ENCODE results near the gene SPPL2C.

SPPL2C gene

GRCh38 chr17:45844695-45845375 lies at the start of gene SPPL2C:
Gene SPPL2C (plus strand): TSS chr17:45844881. CDS start chr17:45844907, 26 bp downstream.
- no peak for TF ChIP-seq CTCF (conservative IDR thresholded peaks at IDR 0.05; ENCODE audit: control insufficient read depth, insufficient read depth, low read depth, low read length)
- H3K4me3 ChIP-seq (ENCODE audit: control insufficient read depth, low read depth, low read length): no peak within 1 kb of the TSS
- no peak for DNase-seq (ENCODE audit: low read depth)

GRCh38 chr17:45800816-45801215 lies 43.9 kb upstream of the SPPL2C start:
- TF ChIP-seq CTCF (conservative IDR thresholded peaks at IDR 0.05; ENCODE audit: control insufficient read depth, insufficient read depth, low read depth, low read length): no peak
- DNase-seq (ENCODE audit: low read depth): no peak
- no peak overlapping the region for H3K4me3 ChIP-seq (ENCODE audit: control insufficient read depth, low read depth, low read length)

- no peak for DNase-seq (ENCODE audit: low read depth)
- no peak for TF ChIP-seq CTCF (conservative IDR thresholded peaks at IDR 0.05; ENCODE audit: control insufficient read depth, insufficient read depth, low read depth, low read length)
- no peak overlapping the region for H3K4me3 ChIP-seq (ENCODE audit: control insufficient read depth, low read depth, low read length)
Observed at GRCh38 chr17:45801421-45801820, 43.3 kb upstream of the SPPL2C start.

GRCh38 chr17:45808845-45809244 lies 35.8 kb upstream of the SPPL2C start:
- TF ChIP-seq CTCF (conservative IDR thresholded peaks at IDR 0.05; ENCODE audit: control insufficient read depth, insufficient read depth, low read depth, low read length): no peak
- no peak for DNase-seq (ENCODE audit: low read depth)
- no peak overlapping the region for H3K4me3 ChIP-seq (ENCODE audit: control insufficient read depth, low read depth, low read length)

GRCh38 chr17:45809499-45809898 lies 35.2 kb upstream of the SPPL2C start:
- TF ChIP-seq CTCF (conservative IDR thresholded peaks at IDR 0.05; ENCODE audit: control insufficient read depth, insufficient read depth, low read depth, low read length): no peak
- no peak for DNase-seq (ENCODE audit: low read depth)
- no peak overlapping the region for H3K4me3 ChIP-seq (ENCODE audit: control insufficient read depth, low read depth, low read length)

- DNase-seq (ENCODE audit: low read depth): peak; percentile 13
- no peak overlapping the region for H3K4me3 ChIP-seq (ENCODE audit: control insufficient read depth, low read depth, low read length)
- TF ChIP-seq CTCF (conservative IDR thresholded peaks at IDR 0.05; ENCODE audit: control insufficient read depth, insufficient read depth, low read depth, low read length): peak; percentile 14
Observed at GRCh38 chr17:45812102-45812501, 32.6 kb upstream of the SPPL2C start.

Measured in fibroblast of mammary gland (primary cell).